Right lung (tissue), 5 donors: ENCODE measurements around the gene GALNT14. TPM values are rescaled to one million over a fixed set of nuclear protein-coding genes. Genes with fewer than 3 reads are reported as not detected.

Source experiments
- DNase-seq, 2 donors: peaks; one replicate each; pipeline ENCODE4 v3.0.0-alpha.2; 2013
- polyA plus RNA-seq, 5 donors: library from polyadenylated mRNA; unstranded; fragments of 120-200 nt; gene quantifications; one replicate each; pipeline versions ENCODE4 v1.2.1 to v1.2.3, GENCODE V29; 2013; ENCODE audit warnings: inconsistent platforms in 1 of 5, low replicate concordance in 1 of 5; ENCODE audit not compliant: insufficient read length in 5 of 5, insufficient read depth in 1 of 5

GALNT14 gene
- polyA plus RNA-seq, 5 donors: 4.4 to 7.6 (median 5.4) TPM

- no peak for DNase-seq
Observed at GRCh38 chr2:30981096-30981495, 157.1 kb downstream of the GALNT14 start.

- DNase-seq: no peak
Observed at GRCh38 chr2:30979822-30980245, 158.4 kb downstream of the GALNT14 start.

- no peak for DNase-seq
Observed at GRCh38 chr2:30978854-30979253, 159.4 kb downstream of the GALNT14 start.

- no peak for DNase-seq
Observed at GRCh38 chr2:30978044-30978443, 160.2 kb downstream of the GALNT14 start.

GRCh38 chr2:30975156-30975555 is 163.1 kb downstream of the GALNT14 start:
- no peak for DNase-seq

GRCh38 chr2:30974554-30974953 is 163.7 kb downstream of the GALNT14 start:
- DNase-seq: no peak

GRCh38 chr2:30974092-30974491 is 164.1 kb downstream of the GALNT14 start:
- no peak for DNase-seq

- DNase-seq: no peak
Observed at GRCh38 chr2:30971231-30972025, 166.8 kb downstream of the GALNT14 start.

- no peak for DNase-seq
Observed at GRCh38 chr2:30968660-30969397, 169.4 kb downstream of the GALNT14 start.

GRCh38 chr2:30966786-30967185 is 171.5 kb downstream of the GALNT14 start:
- no peak for DNase-seq

GRCh38 chr2:30965022-30965531 is 173.2 kb downstream of the GALNT14 start:
- no peak for DNase-seq

- no peak for DNase-seq
Observed at GRCh38 chr2:30964334-30965005, 173.8 kb downstream of the GALNT14 start.

GRCh38 chr2:30963184-30963583 is 175.1 kb downstream of the GALNT14 start:
- DNase-seq: no peak

- DNase-seq: no peak
Observed at GRCh38 chr2:30960213-30960612, 178.0 kb downstream of the GALNT14 start.

- DNase-seq: no peak
Observed at GRCh38 chr2:30959653-30960052, 178.6 kb downstream of the GALNT14 start.

- no peak for DNase-seq
Observed at GRCh38 chr2:30958918-30959265, 179.3 kb downstream of the GALNT14 start.

- no peak for DNase-seq
Observed at GRCh38 chr2:30958193-30958917, 179.9 kb downstream of the GALNT14 start.

- DNase-seq: no peak
Observed at GRCh38 chr2:30957591-30957990, 180.6 kb downstream of the GALNT14 start.

GRCh38 chr2:30956995-30957394 is 181.2 kb downstream of the GALNT14 start:
- no peak for DNase-seq

- DNase-seq: no peak
Observed at GRCh38 chr2:30955516-30956132, 182.6 kb downstream of the GALNT14 start.

- DNase-seq: no peak
Observed at GRCh38 chr2:30950339-30950738, 187.9 kb downstream of the GALNT14 start.
